ENCODE results near the gene SEPTIN8.

SEPTIN8 gene

GRCh38 chr5:132767150-132767549 lies 9.9 kb downstream of the SEPTIN8 start:
- ChIA-PET CTCF (interaction anchor here (1.4 to 4.5 kb wide), 3 partner anchors 11 to 53 kb away, joined by 4 to 42 read pairs (median 5); partner anchors contain the start of gene CCNI2), POLR2A (interaction anchor here (0.6 to 1.2 kb wide), 2 partner anchors 10 to 12 kb away, joined by 3 read pairs; no protein-coding TSS in a partner anchor)
- H3K27me3 ChIP-seq (replicated peaks in 2 of 5; ENCODE audit: control insufficient read depth in 4 of 5, insufficient read depth in 5 of 5, low read length in 4 of 5): peaks cover 0 to 4% (median 0%) of the 10 kb centered on the region in 5 experiments
- H3K9me3 ChIP-seq (ENCODE audit: control extremely low read depth in 1 of 5, control insufficient read depth in 4 of 5, insufficient read depth in 2 of 5, low read depth in 1 of 5, low read length in 4 of 5): no peaks in the 10 kb centered on the region
- peaks cover 0 to 6% (median 2%) of the 10 kb centered on the region in 4 experiments for H3K4me1 ChIP-seq (ENCODE audit: control extremely low read depth in 1 of 4, control insufficient read depth in 4 of 4, insufficient read depth in 4 of 4, low read length in 3 of 4)
- no peak overlapping the region for H3K4me3 ChIP-seq (ENCODE audit: control insufficient read depth in 1 of 7, extremely low read depth in 1 of 7, insufficient read depth in 4 of 7, low read depth in 2 of 7, low read length in 6 of 7)
- H3K36me3 ChIP-seq (ENCODE audit: control insufficient read depth in 4 of 4, insufficient read depth in 4 of 4, low read length in 3 of 4): no peaks in the 10 kb centered on the region
- WGBS (ENCODE audit: insufficient coverage): 91% methylated on average over 2 of the region's 2 CpGs
- no peak overlapping the region for H3K27ac ChIP-seq (ENCODE audit: insufficient read depth in 1 of 2, low read depth in 1 of 2, low read length in 2 of 2, poor library complexity in 1 of 2, severe bottlenecking in 2 of 2)
- DNase-seq: no peak

GRCh38 chr5:132766806-132767055 lies 10.3 kb downstream of the SEPTIN8 start:
- Histone ChIP-seq H3K4me3 (ENCODE audit: control insufficient read depth in 1 of 7, extremely low read depth in 1 of 7, insufficient read depth in 4 of 7, low read depth in 2 of 7, low read length in 6 of 7) (no peak overlapping the region), H3K36me3 (ENCODE audit: control insufficient read depth in 4 of 4, insufficient read depth in 4 of 4, low read length in 3 of 4) (no peaks in the 10 kb centered on the region), H3K4me1 (ENCODE audit: control extremely low read depth in 1 of 4, control insufficient read depth in 4 of 4, insufficient read depth in 4 of 4, low read length in 3 of 4) (peaks cover 0 to 6% (median 2%) of the 10 kb centered on the region in 4 experiments), H3K27ac (ENCODE audit: insufficient read depth in 1 of 2, low read depth in 1 of 2, low read length in 2 of 2, poor library complexity in 1 of 2, severe bottlenecking in 2 of 2) (no peak overlapping the region), H3K9me3 (ENCODE audit: control extremely low read depth in 1 of 5, control insufficient read depth in 4 of 5, insufficient read depth in 2 of 5, low read depth in 1 of 5, low read length in 4 of 5) (no peaks in the 10 kb centered on the region), H3K27me3 (replicated peaks in 2 of 5; ENCODE audit: control insufficient read depth in 4 of 5, insufficient read depth in 5 of 5, low read length in 4 of 5) (peaks cover 0 to 4% (median 0%) of the 10 kb centered on the region in 5 experiments)
- 100% methylated on average over 1 of the region's 1 CpG for WGBS (ENCODE audit: insufficient coverage)
- POLR2A ChIA-PET: no interaction called here
- no peak for DNase-seq
- CTCF ChIA-PET: interaction anchor here (1.4 to 4.5 kb wide), 4 partner anchors 11 to 58 kb away, joined by 3 to 42 read pairs (median 4); partner anchors contain the start of gene CCNI2

DNA sequence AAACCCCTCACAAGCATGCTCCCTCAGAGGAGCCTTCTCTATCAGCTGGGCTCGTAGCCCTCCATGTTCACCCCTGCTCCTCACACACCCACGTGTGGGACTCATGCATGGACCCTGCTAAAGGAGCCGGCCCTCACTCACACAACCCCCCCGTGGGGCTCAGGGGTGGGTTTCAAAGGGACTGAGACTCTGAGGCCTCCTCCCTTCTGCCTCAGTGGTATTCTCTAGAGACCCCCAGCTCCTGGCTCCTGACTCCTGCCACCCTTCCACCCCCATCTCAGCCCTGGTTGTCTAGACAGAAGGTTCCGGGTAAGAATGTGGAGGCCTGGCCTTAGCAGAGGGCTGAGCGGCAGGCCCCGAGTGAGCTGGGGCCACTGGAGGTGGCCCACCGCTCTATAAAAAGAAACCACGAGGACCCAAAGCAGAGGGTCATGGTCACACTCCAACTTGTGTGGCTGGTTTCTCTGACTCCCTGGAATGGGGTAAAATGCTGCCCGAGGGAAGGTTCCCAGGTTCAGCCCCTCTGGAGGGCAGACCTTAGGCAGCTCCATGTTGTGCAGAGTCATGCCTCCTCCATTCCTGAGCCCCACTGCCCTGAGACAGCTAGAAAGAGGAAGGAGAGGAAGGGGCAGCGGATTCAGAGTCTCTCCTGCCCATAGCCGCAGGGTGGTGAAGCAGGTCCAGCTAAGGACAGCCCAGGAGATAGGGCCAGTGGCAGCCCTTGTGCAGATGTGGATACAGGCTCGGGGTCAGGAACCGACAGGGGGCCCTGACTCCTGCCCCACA lies 10.8 kb downstream of the SEPTIN8 start:
- peaks cover 0 to 6% (median 2%) of the 10 kb centered on the region in 4 experiments for H3K4me1 ChIP-seq (ENCODE audit: control extremely low read depth in 1 of 4, control insufficient read depth in 4 of 4, insufficient read depth in 4 of 4, low read length in 3 of 4)
- peaks cover 0 to 3% (median 0%) of the 10 kb centered on the region in 5 experiments for H3K27me3 ChIP-seq (replicated peaks in 2 of 5; ENCODE audit: control insufficient read depth in 4 of 5, insufficient read depth in 5 of 5, low read length in 4 of 5)
- peak in 1 of 3 donors; percentile 25 for DNase-seq
- no peak overlapping the region for H3K4me3 ChIP-seq (ENCODE audit: control insufficient read depth in 1 of 7, extremely low read depth in 1 of 7, insufficient read depth in 4 of 7, low read depth in 2 of 7, low read length in 6 of 7)
- ChIA-PET POLR2A (no interaction called here), CTCF (interaction anchor here (1.4 to 4.5 kb wide), 4 partner anchors 10 to 58 kb away, joined by 3 to 42 read pairs (median 4); partner anchors contain the start of gene CCNI2)
- 95% methylated on average over 12 of the region's 14 CpGs for WGBS (ENCODE audit: insufficient coverage)
- no peaks in the 10 kb centered on the region for H3K36me3 ChIP-seq (ENCODE audit: control insufficient read depth in 4 of 4, insufficient read depth in 4 of 4, low read length in 3 of 4)
- H3K9me3 ChIP-seq (ENCODE audit: control extremely low read depth in 1 of 5, control insufficient read depth in 4 of 5, insufficient read depth in 2 of 5, low read depth in 1 of 5, low read length in 4 of 5): no peaks in the 10 kb centered on the region
- H3K27ac ChIP-seq (ENCODE audit: insufficient read depth in 1 of 2, low read depth in 1 of 2, low read length in 2 of 2, poor library complexity in 1 of 2, severe bottlenecking in 2 of 2): no peak overlapping the region

DNA sequence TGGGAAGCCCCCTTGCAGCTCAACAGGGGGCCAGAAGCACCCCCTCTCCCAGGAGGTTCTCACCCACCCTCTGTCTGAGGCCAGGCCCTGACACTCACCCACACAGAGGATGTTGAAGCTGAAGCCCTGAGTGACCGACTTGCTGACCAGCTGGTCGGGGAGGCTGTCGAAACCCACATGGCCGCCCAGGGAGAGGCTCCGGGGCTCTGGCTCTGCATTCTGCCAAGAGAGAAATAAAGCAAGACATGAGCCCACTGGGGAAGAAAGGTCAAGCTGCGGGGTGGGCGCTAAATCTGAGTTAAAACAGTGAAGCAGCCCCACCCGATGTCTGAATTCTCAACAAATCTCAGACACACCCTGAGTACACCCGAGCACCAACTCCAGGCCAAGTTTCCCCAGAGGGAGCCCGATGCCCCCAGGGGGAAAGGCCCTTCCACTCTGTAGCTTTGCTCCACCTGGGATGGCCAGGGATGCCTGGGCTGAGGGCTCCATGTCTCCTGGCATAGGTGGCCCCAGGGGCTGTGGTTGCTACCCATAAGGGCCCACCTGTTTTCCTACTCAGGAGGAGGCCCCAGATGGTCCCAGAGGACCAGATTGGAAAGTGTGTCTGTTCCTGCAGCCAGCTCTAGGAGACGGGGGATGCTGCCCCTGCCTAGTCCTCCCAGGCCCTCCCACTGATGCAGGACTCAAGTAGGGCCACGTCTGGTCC lies 11.6 kb downstream of the SEPTIN8 start:
- Histone ChIP-seq H3K27ac (ENCODE audit: insufficient read depth in 1 of 2, low read depth in 1 of 2, low read length in 2 of 2, poor library complexity in 1 of 2, severe bottlenecking in 2 of 2) (no peak overlapping the region), H3K4me1 (ENCODE audit: control extremely low read depth in 1 of 4, control insufficient read depth in 4 of 4, insufficient read depth in 4 of 4, low read length in 3 of 4) (peaks cover 0 to 6% (median 2%) of the 10 kb centered on the region in 4 experiments), H3K36me3 (ENCODE audit: control insufficient read depth in 4 of 4, insufficient read depth in 4 of 4, low read length in 3 of 4) (no peaks in the 10 kb centered on the region), H3K27me3 (replicated peaks in 2 of 5; ENCODE audit: control insufficient read depth in 4 of 5, insufficient read depth in 5 of 5, low read length in 4 of 5) (peaks cover 0 to 2% (median 0%) of the 10 kb centered on the region in 5 experiments), H3K4me3 (ENCODE audit: control insufficient read depth in 1 of 7, extremely low read depth in 1 of 7, insufficient read depth in 4 of 7, low read depth in 2 of 7, low read length in 6 of 7) (no peak overlapping the region), H3K9me3 (ENCODE audit: control extremely low read depth in 1 of 5, control insufficient read depth in 4 of 5, insufficient read depth in 2 of 5, low read depth in 1 of 5, low read length in 4 of 5) (no peaks in the 10 kb centered on the region)
- 97% methylated on average over 12 of the region's 12 CpGs for WGBS (ENCODE audit: insufficient coverage)
- CTCF ChIA-PET: interaction anchor here (0.7 to 4.5 kb wide), 5 partner anchors 8 to 118 kb away, joined by 3 to 42 read pairs (median 4); no protein-coding TSS in a partner anchor
- POLR2A ChIA-PET: no interaction called here
- DNase-seq: no peak

- Histone ChIP-seq H3K36me3 (ENCODE audit: control insufficient read depth in 4 of 4, insufficient read depth in 4 of 4, low read length in 3 of 4) (peaks cover 0 to 4% (median 0%) of the 10 kb centered on the region in 4 experiments), H3K4me1 (ENCODE audit: control extremely low read depth in 1 of 4, control insufficient read depth in 4 of 4, insufficient read depth in 4 of 4, low read length in 3 of 4) (peaks cover 0 to 6% (median 2%) of the 10 kb centered on the region in 4 experiments), H3K27ac (ENCODE audit: insufficient read depth in 1 of 2, low read depth in 1 of 2, low read length in 2 of 2, poor library complexity in 1 of 2, severe bottlenecking in 2 of 2) (no peak overlapping the region), H3K4me3 (ENCODE audit: control insufficient read depth in 1 of 7, extremely low read depth in 1 of 7, insufficient read depth in 4 of 7, low read depth in 2 of 7, low read length in 6 of 7) (no peak overlapping the region), H3K27me3 (replicated peaks in 2 of 5; ENCODE audit: control insufficient read depth in 4 of 5, insufficient read depth in 5 of 5, low read length in 4 of 5) (peaks cover 0 to 2% (median 0%) of the 10 kb centered on the region in 5 experiments), H3K9me3 (ENCODE audit: control extremely low read depth in 1 of 5, control insufficient read depth in 4 of 5, insufficient read depth in 2 of 5, low read depth in 1 of 5, low read length in 4 of 5) (no peaks in the 10 kb centered on the region)
- ChIA-PET POLR2A (no interaction called here), CTCF (interaction anchor here (0.7 to 4.5 kb wide), 3 partner anchors 9 to 118 kb away, joined by 3 to 42 read pairs (median 4); no protein-coding TSS in a partner anchor)
- DNase-seq: no peak
- 95% methylated on average over 4 of the region's 7 CpGs for WGBS (ENCODE audit: insufficient coverage)
These were observed 12.3 kb downstream of the SEPTIN8 start for GRCh38 chr5:132764671-132765238.

GRCh38 chr5:132764051-132764450 lies 13.0 kb downstream of the SEPTIN8 start:
- Histone ChIP-seq H3K27me3 (replicated peaks in 2 of 5; ENCODE audit: control insufficient read depth in 4 of 5, insufficient read depth in 5 of 5, low read length in 4 of 5) (peaks cover 0 to 2% (median 0%) of the 10 kb centered on the region in 5 experiments), H3K27ac (ENCODE audit: insufficient read depth in 1 of 2, low read depth in 1 of 2, low read length in 2 of 2, poor library complexity in 1 of 2, severe bottlenecking in 2 of 2) (no peak overlapping the region), H3K4me1 (ENCODE audit: control extremely low read depth in 1 of 4, control insufficient read depth in 4 of 4, insufficient read depth in 4 of 4, low read length in 3 of 4) (peaks cover 0 to 6% (median 2%) of the 10 kb centered on the region in 4 experiments), H3K4me3 (ENCODE audit: control insufficient read depth in 1 of 7, extremely low read depth in 1 of 7, insufficient read depth in 4 of 7, low read depth in 2 of 7, low read length in 6 of 7) (no peak overlapping the region), H3K36me3 (ENCODE audit: control insufficient read depth in 4 of 4, insufficient read depth in 4 of 4, low read length in 3 of 4) (peaks cover 0 to 4% (median 0%) of the 10 kb centered on the region in 4 experiments), H3K9me3 (ENCODE audit: control extremely low read depth in 1 of 5, control insufficient read depth in 4 of 5, insufficient read depth in 2 of 5, low read depth in 1 of 5, low read length in 4 of 5) (no peaks in the 10 kb centered on the region)
- WGBS (ENCODE audit: insufficient coverage): 100% methylated on average over 3 of the region's 10 CpGs
- CTCF ChIA-PET: interaction anchor here (0.7 kb wide), 1 partner anchor 10 kb away, joined by 3 read pairs; no protein-coding TSS in a partner anchor
- POLR2A ChIA-PET: no interaction called here
- no peak for DNase-seq
